GM10248 (cell line): Measurements from ENCODE around the gene MEF2C.

Experiments
- CTCF ChIA-PET: fragments of 300-600 bp; sonication (Branson Sonifier 250); formaldehyde crosslinking; extraction: SDS; loops from one replicate; lab custom pipeline; 2021; ENCODE audit warnings: antibody characterized with exemption; lab: Yijun Ruan, JAX
- POLR2A ChIA-PET: fragments of 350-650 bp; sonication (Branson Sonifier 250); formaldehyde crosslinking; extraction: SDS; loops from one replicate; lab custom pipeline; 2020; ENCODE audit warnings: antibody characterized with exemption; lab: Yijun Ruan, JAX
- DNase-seq: peaks from one replicate; pipeline ENCODE4 v3.0.0; 2012; ENCODE audit errors: extremely low spot score
- TF ChIP-seq, protein P1 (sequence below): IDR thresholded peaks from 2 replicates; pipeline ENCODE4 v1.5.1; 2012; ENCODE audit warnings: mild to moderate bottlenecking, low read depth; ENCODE audit errors: extremely low read depth, missing control alignments, control extremely low read depth

The MEF2C gene

DNA sequence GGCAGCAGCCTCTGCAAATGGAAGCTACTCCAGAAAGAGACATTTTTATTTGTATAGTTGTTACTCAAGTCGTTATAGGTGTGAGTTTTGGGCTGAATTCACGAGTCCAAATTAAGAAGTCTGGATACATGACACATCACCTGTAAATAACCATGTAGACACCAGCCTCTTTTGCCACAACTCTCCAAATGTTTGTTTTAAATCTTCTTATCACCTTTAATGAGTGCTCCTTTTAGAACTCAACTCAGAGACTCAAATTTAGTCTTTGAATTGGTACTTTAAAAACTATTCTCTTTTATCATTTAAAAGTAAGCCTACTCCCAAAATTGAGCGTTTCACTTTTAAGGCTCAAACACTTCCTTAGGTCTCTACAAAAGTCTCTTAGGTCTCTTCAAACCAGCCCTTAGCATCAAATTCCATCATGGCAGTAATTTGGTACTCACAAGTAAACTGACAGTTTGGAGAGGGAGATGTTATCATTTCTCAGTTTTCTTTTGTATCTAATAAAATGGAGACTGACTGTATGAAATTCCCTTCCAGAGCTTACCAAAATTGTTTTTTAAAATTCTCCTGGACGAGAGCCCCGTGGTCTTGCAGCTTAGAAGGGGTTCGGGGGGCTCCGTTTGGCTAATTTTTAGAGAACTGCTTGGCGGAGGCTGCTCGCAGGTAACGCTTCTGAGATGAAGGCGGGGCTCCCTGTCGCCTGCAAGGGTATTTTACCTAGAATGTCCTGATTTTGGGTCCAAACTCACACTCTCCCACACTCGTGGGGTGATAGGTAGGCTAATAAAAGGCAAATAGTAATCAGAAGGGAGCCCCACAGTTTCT is 194.6 kb downstream of the MEF2C start:
- DNase-seq = no peak
- ChIA-PET CTCF (interaction anchor here (0.8 to 5.5 kb wide), 4 partner anchors 8 to 907 kb away, joined by 3 to 74 read pairs (median 24); no protein-coding TSS in a partner anchor), POLR2A (no interaction called here)
- TF ChIP-seq, protein P1, sequence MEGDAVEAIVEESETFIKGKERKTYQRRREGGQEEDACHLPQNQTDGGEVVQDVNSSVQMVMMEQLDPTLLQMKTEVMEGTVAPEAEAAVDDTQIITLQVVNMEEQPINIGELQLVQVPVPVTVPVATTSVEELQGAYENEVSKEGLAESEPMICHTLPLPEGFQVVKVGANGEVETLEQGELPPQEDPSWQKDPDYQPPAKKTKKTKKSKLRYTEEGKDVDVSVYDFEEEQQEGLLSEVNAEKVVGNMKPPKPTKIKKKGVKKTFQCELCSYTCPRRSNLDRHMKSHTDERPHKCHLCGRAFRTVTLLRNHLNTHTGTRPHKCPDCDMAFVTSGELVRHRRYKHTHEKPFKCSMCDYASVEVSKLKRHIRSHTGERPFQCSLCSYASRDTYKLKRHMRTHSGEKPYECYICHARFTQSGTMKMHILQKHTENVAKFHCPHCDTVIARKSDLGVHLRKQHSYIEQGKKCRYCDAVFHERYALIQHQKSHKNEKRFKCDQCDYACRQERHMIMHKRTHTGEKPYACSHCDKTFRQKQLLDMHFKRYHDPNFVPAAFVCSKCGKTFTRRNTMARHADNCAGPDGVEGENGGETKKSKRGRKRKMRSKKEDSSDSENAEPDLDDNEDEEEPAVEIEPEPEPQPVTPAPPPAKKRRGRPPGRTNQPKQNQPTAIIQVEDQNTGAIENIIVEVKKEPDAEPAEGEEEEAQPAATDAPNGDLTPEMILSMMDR = no peak

DNA sequence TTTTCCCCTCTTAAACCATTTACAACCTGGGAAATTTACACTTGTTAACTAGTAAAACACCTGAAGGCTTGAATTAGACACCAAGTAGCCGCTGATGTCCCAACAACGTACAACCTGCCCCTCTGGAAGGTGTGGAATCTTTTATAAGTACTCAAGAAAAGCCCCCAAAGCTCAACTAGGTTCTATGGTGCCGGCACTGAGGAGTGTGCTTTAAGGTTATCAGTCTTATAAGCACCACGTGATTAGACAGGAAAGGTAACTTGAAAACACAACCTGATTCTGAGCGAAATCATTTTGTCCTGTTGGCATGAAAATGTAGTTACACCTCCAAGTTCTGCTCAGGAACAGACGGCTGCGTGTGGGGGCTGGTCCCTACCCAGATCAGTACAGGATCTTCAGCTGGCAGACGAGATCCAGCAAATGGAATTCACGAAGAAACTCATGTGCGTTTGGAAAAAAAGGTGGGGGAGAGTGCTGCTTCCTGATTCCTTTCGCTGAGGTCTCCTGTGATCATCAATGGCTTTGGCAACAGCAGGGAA is 195.5 kb downstream of the MEF2C start:
- no peak for DNase-seq
- ChIA-PET POLR2A (no interaction called here), CTCF (interaction anchor here (0.8 kb wide), 1 partner anchor 906 kb away, joined by 4 read pairs; no protein-coding TSS in a partner anchor)
- TF ChIP-seq, protein P1 = no peak

DNA sequence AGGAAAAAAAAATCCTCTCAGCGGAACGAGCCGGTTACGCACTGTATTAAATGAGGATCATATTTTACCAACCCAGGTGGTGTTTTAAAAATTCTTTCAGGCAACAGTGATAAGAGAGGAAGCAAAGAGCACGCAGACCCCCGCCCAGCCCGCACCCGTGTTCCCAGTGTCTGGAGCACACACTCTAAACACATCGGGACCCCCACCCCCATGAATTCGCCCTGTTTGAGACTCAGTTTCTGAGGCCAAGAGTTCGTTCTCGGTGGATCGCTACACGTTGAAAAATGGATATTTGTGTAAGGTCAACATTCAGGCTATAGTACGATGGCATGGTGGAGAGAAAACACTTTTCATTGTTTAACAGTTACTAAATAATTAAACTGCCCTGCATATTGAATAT is 196.3 kb downstream of the MEF2C start:
- POLR2A ChIA-PET = no interaction called here
- TF ChIP-seq, protein P1 = no peak
- CTCF ChIA-PET = no interaction called here
- DNase-seq = no peak

DNA sequence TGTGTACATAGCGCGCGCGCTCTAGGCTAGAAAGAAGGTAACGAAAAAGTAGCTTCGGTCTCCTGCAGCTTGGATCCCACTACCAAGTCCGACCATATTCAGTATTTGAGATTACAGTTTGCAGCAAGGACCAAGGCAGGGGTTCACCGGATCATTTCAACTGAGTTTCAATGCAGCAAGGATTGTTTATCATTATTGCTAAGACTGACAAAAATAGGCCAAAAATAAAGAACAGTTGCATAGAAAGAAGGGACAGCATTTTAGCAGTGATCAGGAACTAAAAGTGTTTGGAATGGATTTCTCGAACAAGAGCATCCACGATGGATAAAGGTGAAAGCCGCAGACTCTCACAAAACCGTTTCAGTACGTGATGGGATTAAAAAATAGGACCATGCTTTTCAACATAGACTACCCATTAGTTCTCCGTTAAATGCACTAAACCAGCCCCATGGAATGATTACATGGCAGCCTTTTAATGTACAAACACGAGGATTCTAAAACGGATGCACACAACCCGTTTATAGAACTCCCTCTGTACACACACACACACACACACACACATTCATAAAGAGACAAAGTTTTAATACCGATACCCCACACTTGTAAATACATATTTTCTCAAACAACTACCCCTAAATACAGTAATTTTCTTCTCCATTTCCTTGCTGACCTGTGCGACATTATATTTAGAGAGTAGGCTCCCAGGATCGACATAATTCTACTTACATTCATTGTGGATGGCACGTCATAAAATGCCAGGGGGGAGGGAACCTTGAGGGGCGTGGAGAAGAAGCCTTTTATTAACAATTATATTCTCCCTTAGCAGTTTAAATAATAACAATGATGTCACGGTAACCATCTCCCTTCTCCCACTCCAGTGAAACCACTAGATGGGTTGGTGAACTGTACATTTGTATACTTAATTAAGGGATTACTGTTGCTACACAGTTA is 197.1 kb downstream of the MEF2C start:
- TF ChIP-seq, protein P1 = no peak
- DNase-seq = no peak
- POLR2A ChIA-PET = no interaction called here
- CTCF ChIA-PET = no interaction called here

DNA sequence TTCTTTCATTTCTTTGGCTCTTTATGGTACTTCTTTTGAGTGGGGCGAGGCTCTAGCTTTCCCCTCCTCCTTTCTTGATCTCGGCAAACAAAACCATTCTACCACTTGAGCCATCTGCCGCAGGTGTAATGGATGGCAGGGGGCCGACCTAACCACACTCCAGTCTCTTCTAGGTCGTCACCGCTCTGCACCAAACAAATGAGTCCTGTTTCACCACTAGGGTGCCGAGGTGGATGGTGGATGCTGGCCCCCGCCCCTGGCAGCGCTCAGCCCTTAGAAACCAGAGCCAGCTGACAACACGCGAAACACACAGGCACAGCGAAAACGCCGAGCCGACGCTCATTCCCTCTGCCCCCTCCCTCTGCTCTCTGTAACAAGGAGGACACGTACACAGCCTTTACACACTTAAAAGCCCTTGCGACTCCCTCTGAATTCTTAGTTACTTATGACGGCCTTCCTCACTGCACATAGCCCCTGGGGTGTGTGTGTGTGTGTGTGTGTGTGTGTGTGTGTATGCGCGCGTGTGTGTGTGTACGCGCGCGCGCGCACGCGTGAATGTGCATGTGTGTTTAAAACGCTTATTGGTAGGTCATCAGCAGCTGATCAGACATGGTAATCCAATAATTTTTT is 199.4 kb downstream of the MEF2C start:
- CTCF ChIA-PET = interaction anchor here (1.3 to 5.8 kb wide), 5 partner anchors 14 to 903 kb away, joined by 3 to 62 read pairs (median 3); no protein-coding TSS in a partner anchor
- POLR2A ChIA-PET = no interaction called here
- DNase-seq = no peak
- TF ChIP-seq, protein P1 = no peak

DNA sequence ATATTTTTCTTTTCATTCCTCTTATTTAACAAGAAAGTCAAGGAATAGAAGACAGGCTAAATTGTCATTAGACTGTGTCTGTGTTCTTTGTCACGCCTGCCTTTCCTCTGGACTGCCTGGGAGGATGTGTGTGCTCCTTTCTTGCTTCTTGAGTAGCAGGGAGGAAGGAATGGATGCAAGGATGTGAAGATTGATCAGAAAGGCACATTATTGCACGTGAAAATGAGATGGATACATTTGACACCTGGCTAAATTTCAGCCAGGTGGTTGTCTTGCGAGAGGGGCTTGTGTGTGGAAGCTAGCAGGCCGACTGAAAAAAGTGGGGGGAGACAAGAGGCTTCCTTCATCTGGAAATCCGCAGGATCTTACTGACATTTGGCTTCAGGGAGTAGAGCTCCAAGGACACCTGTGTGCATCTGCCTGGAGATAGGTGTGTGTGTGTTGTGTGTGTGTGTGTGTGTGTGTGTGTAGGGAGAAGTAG is 200.1 kb downstream of the MEF2C start:
- TF ChIP-seq, protein P1 = no peak
- DNase-seq = no peak
- POLR2A ChIA-PET = no interaction called here
- CTCF ChIA-PET = interaction anchor here (1.3 to 5.8 kb wide), 6 partner anchors 8 to 902 kb away, joined by 3 to 74 read pairs (median 14); no protein-coding TSS in a partner anchor
